HEK293T (cell line): ENCODE measurements around the gene WRAP73.

Source experiments
- ARNT ChIP-seq: fragments of 450-650 bp; IDR thresholded peaks from 2 replicates; pipeline ENCODE4 v1.6.1; 2017; ENCODE audit warnings: mild to moderate bottlenecking
- BHLHE40 ChIP-seq: fragments of 450-650 bp; IDR thresholded peaks from 2 replicates; pipeline ENCODE4 v1.6.1; 2016; ENCODE audit warnings: mild to moderate bottlenecking, moderate library complexity, borderline replicate concordance
- CTBP1 ChIP-seq: fragments of 450-650 bp; IDR thresholded peaks from 2 replicates; pipeline ENCODE4 v1.6.1; 2016; ENCODE audit warnings: borderline replicate concordance
- FOXA1 ChIP-seq: fragments of 450-650 bp; IDR thresholded peaks from 2 replicates; pipeline ENCODE4 v1.6.1; 2016; ENCODE audit warnings: mild to moderate bottlenecking
- FOXM1 ChIP-seq: fragments of 450-650 bp; IDR thresholded peaks from 2 replicates; pipeline ENCODE4 v1.6.1; 2017; ENCODE audit warnings: mild to moderate bottlenecking, borderline replicate concordance
- L3MBTL2 ChIP-seq: fragments of 450-650 bp; conservative IDR thresholded peaks from 2 replicates; pipeline ENCODE4 v1.6.1; 2016; ENCODE audit warnings: mild to moderate bottlenecking
- SP1 ChIP-seq: fragments of 450-650 bp; IDR thresholded peaks from 2 replicates; pipeline ENCODE4 v1.6.1; 2017
- TARDBP ChIP-seq: fragments of 450-650 bp; IDR thresholded peaks from 2 replicates; pipeline ENCODE4 v1.6.1; 2016
- TF ChIP-seq, protein P1 (sequence below): fragments of 450-650 bp; IDR thresholded peaks from 2 replicates; pipeline ENCODE4 v1.6.1; 2016

DNA sequence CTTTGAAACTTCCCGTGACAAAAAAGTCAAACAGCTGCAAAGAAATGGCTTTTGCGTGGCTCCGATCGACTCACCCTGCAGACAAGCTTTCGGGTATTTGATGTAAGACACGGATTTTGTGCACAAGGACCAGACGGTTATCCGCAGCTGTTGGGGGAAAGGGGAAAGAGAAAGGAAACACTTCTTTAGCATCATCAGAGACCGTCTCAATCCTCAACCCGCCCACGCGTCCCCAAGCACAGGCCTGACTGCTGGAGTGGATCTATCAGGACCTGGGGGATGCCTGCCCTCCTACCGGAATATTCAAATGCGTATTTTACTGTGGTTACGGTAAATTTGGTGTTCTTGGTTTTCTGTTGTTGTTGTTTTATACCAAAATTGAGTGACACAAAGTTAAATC lies 11.2 kb downstream of the WRAP73 start:
- TF ChIP-seq FOXA1 (no peak), BHLHE40 (no peak), L3MBTL2 (no peak), SP1 (no peak), ARNT (no peak), CTBP1 (no peak), FOXM1 (no peak), TARDBP (no peak)
- TF ChIP-seq, protein P1, sequence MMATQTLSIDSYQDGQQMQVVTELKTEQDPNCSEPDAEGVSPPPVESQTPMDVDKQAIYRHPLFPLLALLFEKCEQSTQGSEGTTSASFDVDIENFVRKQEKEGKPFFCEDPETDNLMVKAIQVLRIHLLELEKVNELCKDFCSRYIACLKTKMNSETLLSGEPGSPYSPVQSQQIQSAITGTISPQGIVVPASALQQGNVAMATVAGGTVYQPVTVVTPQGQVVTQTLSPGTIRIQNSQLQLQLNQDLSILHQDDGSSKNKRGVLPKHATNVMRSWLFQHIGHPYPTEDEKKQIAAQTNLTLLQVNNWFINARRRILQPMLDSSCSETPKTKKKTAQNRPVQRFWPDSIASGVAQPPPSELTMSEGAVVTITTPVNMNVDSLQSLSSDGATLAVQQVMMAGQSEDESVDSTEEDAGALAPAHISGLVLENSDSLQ, result no peak
